Stomach (tissue), 4 donors: ENCODE measurements around the gene GRK3.

ENCODE experiments used
- CTCF ChIP-seq, 7 experiments: fragments of 450-650 bp in 4 of 7; fragments of 200-600 bp in 3 of 7; sonication (generic) in 3 of 7; IDR thresholded peaks; one replicate each; pipeline ENCODE4 v1.5.1; 2016 to 2019; ENCODE audit warnings: antibody characterized with exemption in 7 of 7, control low read depth in 2 of 7, mild to moderate bottlenecking in 1 of 7
- POLR2A ChIP-seq, 4 donors: fragments of 450-650 bp; IDR thresholded peaks; one replicate each; pipeline ENCODE4 v1.6.1; 2016; ENCODE audit warnings: antibody characterized with exemption in 4 of 4, control low read depth in 2 of 4, mild to moderate bottlenecking in 1 of 4, moderate library complexity in 1 of 4
- POLR2AphosphoS5 ChIP-seq, 3 donors: sonication (generic); formaldehyde crosslinking; IDR thresholded peaks; one replicate each; pipeline ENCODE4 v1.6.1; 2016; ENCODE audit warnings: antibody characterized with exemption in 3 of 3

- no peak for TF ChIP-seq CTCF (IDR thresholded peaks at IDR 0.05)
- no peak for TF ChIP-seq POLR2A (IDR thresholded peaks at IDR 0.05)
- TF ChIP-seq POLR2AphosphoS5 (IDR thresholded peaks at IDR 0.05), result no peak
These were observed 38.4 kb downstream of the GRK3 start for GRCh38 chr22:25602916-25603315.
